HEK293T (cell line): Measurements from ENCODE around the gene EEF2K.

Experiments
- CTCF ChIA-PET: fragments of 350-600 bp; formaldehyde crosslinking; extraction: SDS; loops from one replicate; lab custom pipeline; 2021; ENCODE audit warnings: antibody characterized with exemption, inconsistent platforms; lab: Yijun Ruan, JAX
- POLR2A ChIA-PET: fragments of 350-600 bp; formaldehyde crosslinking; extraction: SDS; loops from one replicate; lab custom pipeline; 2020; ENCODE audit warnings: antibody characterized with exemption, inconsistent platforms; lab: Yijun Ruan, JAX
- DNase-seq: peaks from one replicate; pipeline ENCODE4 v3.0.0; 2012; ENCODE audit warnings: mixed read lengths; ENCODE audit errors: extremely low spot score
- ARNT ChIP-seq: fragments of 450-650 bp; IDR thresholded peaks from 2 replicates; pipeline ENCODE4 v1.6.1; 2017; ENCODE audit warnings: mild to moderate bottlenecking
- BHLHE40 ChIP-seq: fragments of 450-650 bp; IDR thresholded peaks from 2 replicates; pipeline ENCODE4 v1.6.1; 2016; ENCODE audit warnings: mild to moderate bottlenecking, moderate library complexity, borderline replicate concordance
- CTBP1 ChIP-seq: fragments of 450-650 bp; IDR thresholded peaks from 2 replicates; pipeline ENCODE4 v1.6.1; 2016; ENCODE audit warnings: borderline replicate concordance
- ELF4 ChIP-seq: fragments of 450-650 bp; IDR thresholded peaks from 2 replicates; pipeline ENCODE4 v1.6.1; 2017; ENCODE audit warnings: antibody characterized with exemption
- FOXA1 ChIP-seq: fragments of 450-650 bp; IDR thresholded peaks from 2 replicates; pipeline ENCODE4 v1.6.1; 2016; ENCODE audit warnings: mild to moderate bottlenecking
- FOXK2 ChIP-seq: fragments of 450-650 bp; IDR thresholded peaks from 2 replicates; pipeline ENCODE4 v1.6.1; 2016; ENCODE audit warnings: mild to moderate bottlenecking
- FOXM1 ChIP-seq: fragments of 450-650 bp; IDR thresholded peaks from 2 replicates; pipeline ENCODE4 v1.6.1; 2017; ENCODE audit warnings: mild to moderate bottlenecking, borderline replicate concordance
- HDGF ChIP-seq: fragments of 450-650 bp; IDR thresholded peaks from 2 replicates; pipeline ENCODE4 v1.6.1; 2017; ENCODE audit warnings: antibody characterized with exemption, borderline replicate concordance
- L3MBTL2 ChIP-seq: fragments of 450-650 bp; conservative IDR thresholded peaks from 2 replicates; pipeline ENCODE4 v1.6.1; 2016; ENCODE audit warnings: mild to moderate bottlenecking
- LEF1 ChIP-seq: fragments of 450-650 bp; IDR thresholded peaks from 2 replicates; pipeline ENCODE4 v1.6.1; 2017; ENCODE audit warnings: mild to moderate bottlenecking, borderline replicate concordance
- NFRKB ChIP-seq: fragments of 450-650 bp; IDR thresholded peaks from 2 replicates; pipeline ENCODE4 v1.6.1; 2016; ENCODE audit warnings: mild to moderate bottlenecking, moderate library complexity
- PKNOX1 ChIP-seq: fragments of 450-650 bp; IDR thresholded peaks from 2 replicates; pipeline ENCODE4 v1.6.1; 2016
- SP1 ChIP-seq: fragments of 450-650 bp; IDR thresholded peaks from 2 replicates; pipeline ENCODE4 v1.6.1; 2017
- SUZ12 ChIP-seq: fragments of 450-650 bp; IDR thresholded peaks from 2 replicates; pipeline ENCODE4 v1.6.1; 2016; ENCODE audit warnings: mild to moderate bottlenecking
- TARDBP ChIP-seq: fragments of 450-650 bp; IDR thresholded peaks from 2 replicates; pipeline ENCODE4 v1.6.1; 2016
- ZNF384 ChIP-seq: fragments of 450-650 bp; IDR thresholded peaks from 2 replicates; pipeline ENCODE4 v1.6.1; 2016

EEF2K gene

GRCh38 chr16:22198547-22199293 is 7.4 kb upstream of the EEF2K start:
- DNase-seq, result peak; percentile 4
- no peak for TF ChIP-seq ARNT
- no peak for TF ChIP-seq TARDBP
- TF ChIP-seq BHLHE40, result no peak
- ChIA-PET CTCF (interaction anchor here (0.8 kb wide), 1 partner anchor 99 kb away, joined by 3 read pairs; the partner anchor contains the start of gene POLR3E), POLR2A (no interaction called here)

GRCh38 chr16:22202261-22202637 is 3.8 kb upstream of the EEF2K start:
- ChIA-PET POLR2A (interaction anchor here (1.9 kb wide), 1 partner anchor 10 kb away, joined by 4 read pairs; no protein-coding TSS in a partner anchor), CTCF (no interaction called here)
- no peak for DNase-seq
- TF ChIP-seq LEF1, result no peak
- TF ChIP-seq FOXA1, result no peak
- no peak for TF ChIP-seq FOXK2
- no peak for TF ChIP-seq CTBP1
- no peak for TF ChIP-seq ZNF384
- no peak for TF ChIP-seq FOXM1
- TF ChIP-seq TARDBP, result no peak

- TF ChIP-seq CTBP1 (no peak), BHLHE40 (no peak), NFRKB (no peak), L3MBTL2 (no peak), FOXA1 (no peak), FOXK2 (no peak), HDGF (no peak), LEF1 (no peak), TARDBP (no peak), ZNF384 (no peak), ARNT (no peak), PKNOX1 (no peak), SUZ12 (no peak), SP1 (no peak), ELF4 (no peak), FOXM1 (no peak)
- ChIA-PET POLR2A (no interaction called here), CTCF (no interaction called here)
- no peak for DNase-seq
These were observed 3.0 kb upstream of the EEF2K start for GRCh38 chr16:22203091-22203490.

- DNase-seq, result no peak
- ChIA-PET POLR2A (interaction anchor here (1.0 kb wide), 1 partner anchor 9 kb away, joined by 3 read pairs; no protein-coding TSS in a partner anchor), CTCF (no interaction called here)
- TF ChIP-seq HDGF, result no peak
- TF ChIP-seq CTBP1, result no peak
- no peak for TF ChIP-seq LEF1
- TF ChIP-seq FOXM1, result no peak
- no peak for TF ChIP-seq NFRKB
These were observed 1.9 kb upstream of the EEF2K start for GRCh38 chr16:22204091-22204655.

GRCh38 chr16:22205577-22206012 is 483 bp upstream of the EEF2K start:
- CTCF ChIA-PET, result interaction anchor here (0.6 to 0.8 kb wide), 3 partner anchors 11 to 170 kb away, joined by 3 read pairs; no protein-coding TSS in a partner anchor
- POLR2A ChIA-PET, result interaction anchor here (0.6 to 2.9 kb wide), 8 partner anchors 11 to 109 kb away, joined by 3 to 17 read pairs (median 4); partner anchors contain the start of gene POLR3E
- TF ChIP-seq SUZ12, result no peak
- no peak for TF ChIP-seq SP1
- no peak for TF ChIP-seq NFRKB
- no peak for TF ChIP-seq FOXK2
- TF ChIP-seq ELF4, result no peak
- no peak for TF ChIP-seq FOXA1
- TF ChIP-seq FOXM1, result no peak
- no peak for TF ChIP-seq TARDBP
- TF ChIP-seq LEF1, result no peak
- TF ChIP-seq CTBP1, result no peak
- TF ChIP-seq HDGF, result no peak
- no peak for TF ChIP-seq PKNOX1
- TF ChIP-seq L3MBTL2, result no peak
- TF ChIP-seq BHLHE40, result no peak
- TF ChIP-seq ARNT, result no peak
- TF ChIP-seq ZNF384, result no peak
- no peak for DNase-seq

- CTCF ChIA-PET, result interaction anchor here (1.2 kb wide), 1 partner anchor 11 kb away, joined by 4 read pairs; no protein-coding TSS in a partner anchor
- no peak for DNase-seq
- POLR2A ChIA-PET, result interaction anchor here (1.4 to 2.9 kb wide), 4 partner anchors 15 to 90 kb away, joined by 3 to 17 read pairs (median 8); partner anchors contain the start of gene POLR3E
These were observed 1.0 kb downstream of the EEF2K start for GRCh38 chr16:22206842-22207714.

More at GRCh38 chr16:22206842-22207714, 1.0 kb downstream of the EEF2K start:
- TF ChIP-seq BHLHE40 (no peak), PKNOX1 (no peak)
